ENCODE results near the gene ZNF576.

- no peak for TF ChIP-seq CTCF (IDR thresholded peaks at IDR 0.05)
- TF ChIP-seq POLR2A (IDR thresholded peaks at IDR 0.05) = no peak
- TF ChIP-seq POLR2AphosphoS5 (IDR thresholded peaks at IDR 0.05; ENCODE audit: insufficient read depth in 1 of 2, low read depth in 1 of 2) = no peak
Measured at GRCh38 chr19:43631491-43631890, 35.1 kb downstream of the ZNF576 start.
